G401.6 (cell line): Measurements from ENCODE around the gene CYP17A1.
"Not testable (repeated sequence)": the region's sequence is repeated elsewhere in the genome, so short reads cannot be mapped to it uniquely, and the experiment has no call there.

Experiments
- FAIRE-seq: peaks from 2 replicates; lab custom pipeline; 2012; peaks lifted over from hg19 to GRCh38; lab: Jason Lieb, UNC

The CYP17A1 gene

DNA sequence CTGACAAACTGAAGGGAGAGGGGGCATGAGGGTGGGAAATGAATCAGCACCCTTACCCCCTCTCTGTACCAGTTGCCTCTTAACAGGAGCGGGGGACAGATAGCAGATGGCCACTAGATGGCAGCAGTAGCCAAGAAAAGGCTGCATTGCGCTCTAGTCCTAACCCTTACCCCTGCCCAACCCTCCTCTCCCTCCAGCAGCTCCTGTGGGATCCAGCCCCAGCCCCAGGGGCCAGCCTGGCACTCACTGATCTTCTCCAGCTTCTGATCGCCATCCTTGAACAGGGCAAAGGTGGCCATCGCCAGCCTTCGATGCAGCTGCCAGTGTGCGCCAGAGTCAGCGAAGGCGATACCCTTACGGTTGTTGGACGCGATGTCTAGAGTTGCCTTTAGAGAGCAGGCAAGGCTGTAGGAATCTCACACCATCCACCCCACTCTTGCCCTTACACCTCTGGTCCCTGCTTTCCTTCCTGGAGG lies 2.2 kb downstream of the CYP17A1 start:
- no peak for FAIRE-seq

DNA sequence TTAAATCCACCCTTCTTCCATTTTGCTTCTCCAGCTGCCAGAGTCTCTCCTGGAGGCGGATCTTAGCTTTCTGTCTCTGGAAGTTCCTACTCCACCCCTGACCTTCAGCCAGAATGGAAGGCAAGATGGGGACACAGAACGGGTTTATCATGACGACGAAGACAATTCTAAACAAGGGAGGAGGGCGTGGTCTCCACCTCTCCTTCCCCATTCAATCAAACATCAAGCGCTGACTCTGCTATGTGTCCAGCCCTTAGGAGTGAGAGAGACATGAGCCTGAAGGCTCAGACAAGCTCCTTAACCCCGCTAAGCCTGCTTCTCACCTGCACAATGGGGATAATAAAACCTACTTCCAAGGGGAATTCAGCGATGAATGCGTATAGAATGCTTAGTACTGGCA lies 3.1 kb downstream of the CYP17A1 start:
- FAIRE-seq: no peak

DNA sequence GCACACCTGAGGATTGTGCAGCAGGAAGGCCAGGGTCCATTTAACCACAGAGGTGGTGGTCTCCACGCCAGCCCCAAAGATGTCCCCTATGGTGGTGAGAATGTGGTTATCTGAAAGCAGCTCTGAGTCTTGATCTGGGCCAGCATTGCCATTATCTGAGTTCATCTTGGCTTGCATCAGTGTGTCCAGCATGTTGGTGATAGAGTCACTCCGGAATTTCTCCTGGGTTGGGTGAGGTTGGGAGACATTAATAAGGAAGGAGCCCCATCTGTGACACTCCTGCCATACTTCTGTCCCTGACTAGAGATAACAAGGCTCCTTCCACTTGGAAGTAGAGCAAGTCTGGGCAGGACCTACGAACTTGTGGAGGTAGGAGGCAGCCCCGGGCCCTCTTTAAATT lies 4.2 kb downstream of the CYP17A1 start:
- FAIRE-seq: no peak

DNA sequence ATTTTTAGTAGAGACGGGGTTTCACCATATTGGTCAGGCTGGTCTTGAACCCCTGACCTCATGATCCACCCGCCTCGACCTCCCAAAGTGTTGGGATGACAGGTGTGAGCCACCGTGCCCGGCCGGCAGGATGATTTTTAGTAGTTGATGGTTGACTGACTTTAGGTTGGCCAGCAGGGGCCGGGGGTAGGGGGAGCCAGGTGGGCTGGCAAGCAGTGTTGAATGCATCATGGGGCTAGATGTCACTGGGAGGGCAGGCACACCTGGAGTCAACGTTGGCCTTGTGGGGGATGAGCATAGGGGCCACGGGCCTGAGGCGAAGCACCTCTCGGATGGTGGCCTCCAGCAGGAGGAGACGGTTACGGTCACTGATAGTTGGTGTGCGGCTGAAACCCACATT lies 5.0 kb downstream of the CYP17A1 start:
- FAIRE-seq: no peak

DNA sequence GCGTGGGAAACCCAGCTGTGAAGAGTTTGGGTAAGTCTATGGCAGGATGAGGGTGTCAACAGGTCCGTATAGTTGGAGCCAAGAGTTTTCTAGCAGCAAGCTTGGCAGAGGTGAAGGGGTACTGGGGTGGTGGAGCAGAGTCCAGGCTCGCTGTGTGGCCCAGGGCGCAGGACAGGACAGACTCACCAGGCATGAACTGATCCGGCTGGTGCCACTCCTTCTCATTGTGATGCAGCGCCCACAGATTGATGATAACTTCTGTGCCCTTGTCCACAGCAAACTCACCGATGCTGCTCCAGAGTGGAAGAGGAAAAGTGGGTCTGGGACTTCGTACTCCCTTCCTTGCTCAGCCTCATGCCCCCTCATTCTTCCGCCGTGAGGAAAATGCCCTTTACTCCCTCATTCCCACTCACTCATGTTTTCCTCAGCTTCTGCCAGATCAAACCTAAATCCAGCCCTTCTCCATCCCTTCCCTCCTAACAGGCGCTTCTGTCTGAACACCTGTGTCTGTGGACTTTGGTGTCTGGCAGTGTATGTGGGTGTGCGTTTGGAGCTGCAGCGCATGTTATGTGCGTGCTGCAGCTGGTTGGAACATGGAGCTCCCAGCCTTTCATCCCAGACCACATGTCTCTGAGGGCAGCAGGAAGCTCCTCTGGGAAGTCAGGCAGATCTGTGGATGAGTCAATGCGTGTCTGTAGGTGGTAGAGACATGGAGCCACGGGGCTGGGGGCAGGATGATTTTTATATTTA lies 5.7 kb downstream of the CYP17A1 start:
- FAIRE-seq: no peak

DNA sequence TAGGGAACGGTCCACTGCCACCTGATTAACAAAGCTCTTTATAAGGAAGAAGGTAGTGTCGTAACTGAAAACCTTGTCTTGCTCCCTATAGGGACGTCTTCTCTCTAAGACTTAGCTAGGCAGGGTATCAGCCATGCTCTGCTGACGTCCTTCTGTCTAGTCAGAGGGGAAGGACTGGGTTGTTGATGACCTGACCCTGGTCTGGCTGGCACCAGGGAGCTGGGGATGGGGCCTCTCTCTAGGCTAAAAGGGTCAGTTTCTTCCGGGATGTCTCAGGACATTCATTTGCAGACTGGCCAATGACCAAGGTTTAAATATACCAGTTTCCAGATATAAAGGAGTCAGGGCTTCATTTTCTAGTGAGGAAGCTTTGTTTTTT lies 9.6 kb downstream of the CYP17A1 start:
- FAIRE-seq: no peak

DNA sequence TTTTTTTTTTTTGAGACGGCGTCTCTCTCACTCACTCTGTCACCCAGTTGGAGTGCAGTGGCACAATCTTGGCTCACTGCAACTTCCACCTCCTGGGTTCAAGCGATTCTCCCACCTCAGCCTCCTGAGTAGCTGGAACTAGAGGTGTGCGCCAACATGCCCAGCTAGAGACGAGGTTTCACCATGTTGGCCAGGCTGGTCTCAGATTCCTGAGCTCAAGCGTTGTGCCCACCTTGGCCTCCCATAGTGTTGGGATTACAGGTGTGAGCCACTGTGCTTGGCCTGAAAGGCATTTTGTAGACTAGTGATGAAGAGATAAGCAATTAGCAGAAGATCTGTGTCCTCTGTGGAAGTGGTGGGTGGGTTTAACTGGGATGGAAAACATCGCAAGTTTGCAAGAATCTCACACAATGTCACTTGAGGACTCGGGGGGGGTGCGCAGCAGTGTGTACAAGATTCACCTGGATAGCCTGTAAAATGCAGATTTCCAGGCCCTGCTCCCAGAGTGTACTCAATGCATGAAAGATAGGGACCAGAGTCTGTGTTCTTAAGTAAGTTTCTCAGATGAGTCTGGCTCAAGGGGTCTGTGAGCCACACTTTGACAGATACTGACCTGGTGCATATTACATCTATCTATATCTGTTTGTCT lies 10.9 kb downstream of the CYP17A1 start:
- no peak for FAIRE-seq

DNA sequence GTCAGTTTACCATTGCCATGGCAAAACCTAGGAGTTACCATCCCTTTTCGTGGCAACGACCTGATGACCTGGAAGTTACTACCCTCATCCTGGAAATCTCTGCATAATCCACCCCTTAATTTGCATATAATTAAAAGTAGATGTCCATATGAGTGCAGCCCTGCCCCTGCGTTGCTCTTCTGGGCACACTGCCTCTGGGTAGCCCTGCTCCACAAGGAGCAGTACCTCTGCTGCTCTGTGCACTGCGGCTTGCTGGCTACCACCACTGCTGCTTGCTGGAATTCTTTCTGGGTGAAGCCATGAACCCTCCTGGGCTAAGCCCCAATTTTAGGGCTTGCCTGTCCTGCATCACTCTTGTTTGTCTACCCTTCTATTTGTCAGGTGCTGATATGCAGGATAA lies 12.5 kb downstream of the CYP17A1 start:
- no peak for FAIRE-seq

DNA sequence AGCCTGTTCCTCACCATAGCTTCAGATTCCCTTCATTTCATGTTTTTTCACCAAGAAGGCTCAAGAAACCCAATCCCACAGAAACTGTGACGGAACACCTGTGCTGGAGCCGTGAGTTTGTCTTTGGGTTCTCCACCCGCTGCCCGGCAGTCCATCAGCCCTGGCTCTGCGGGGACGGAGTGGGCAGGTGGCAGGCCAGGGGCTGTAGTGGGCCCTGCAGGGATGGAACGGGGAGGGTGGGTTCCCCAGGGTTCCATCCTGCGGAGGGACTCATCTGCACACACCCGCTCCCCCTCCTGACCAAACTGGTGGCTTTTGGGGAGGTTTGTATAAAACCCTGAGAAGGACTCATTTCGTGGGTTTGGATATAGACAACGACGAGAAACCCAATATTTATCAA lies 15.0 kb downstream of the CYP17A1 start:
- no peak for FAIRE-seq

DNA sequence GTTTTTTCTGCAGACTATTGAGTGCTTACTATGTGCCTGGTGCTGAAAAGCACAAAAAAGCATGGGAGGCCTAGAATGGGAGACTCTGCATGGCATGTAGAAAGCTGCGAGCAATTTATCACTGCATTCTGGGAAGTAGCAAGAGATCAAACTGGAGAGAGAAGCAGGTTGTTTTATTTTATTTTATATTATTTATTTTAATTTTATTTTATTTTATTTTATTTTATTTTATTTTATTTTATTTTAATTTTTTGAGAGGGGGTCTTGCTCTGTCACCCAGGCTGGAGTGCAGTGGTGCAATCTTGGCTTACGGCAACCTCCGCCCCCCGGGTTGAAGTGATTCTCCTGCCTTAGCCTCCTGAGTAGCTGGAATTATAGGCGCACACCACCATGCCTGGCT lies 17.2 kb downstream of the CYP17A1 start:
- FAIRE-seq: not testable (repeated sequence)

DNA sequence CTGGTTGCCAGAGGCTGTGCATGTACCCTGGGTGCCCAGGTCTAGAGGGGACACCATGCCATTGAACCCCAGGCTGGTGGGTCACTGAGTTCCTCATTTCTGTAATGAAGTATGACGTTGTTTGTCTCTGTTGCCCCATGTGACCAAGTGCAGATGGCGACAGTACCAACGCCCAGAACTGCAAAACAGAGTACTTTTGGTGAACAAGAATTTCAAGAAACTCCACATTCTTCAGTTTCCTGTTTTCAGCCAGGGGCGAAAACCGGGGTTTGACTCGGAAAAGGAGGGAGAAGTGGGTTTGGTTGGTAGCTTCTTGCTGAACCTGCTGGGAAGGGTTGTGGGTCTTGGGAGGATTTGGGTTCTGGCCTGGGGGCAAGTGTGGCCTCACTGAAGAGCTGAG lies 18.2 kb downstream of the CYP17A1 start:
- FAIRE-seq: no peak

DNA sequence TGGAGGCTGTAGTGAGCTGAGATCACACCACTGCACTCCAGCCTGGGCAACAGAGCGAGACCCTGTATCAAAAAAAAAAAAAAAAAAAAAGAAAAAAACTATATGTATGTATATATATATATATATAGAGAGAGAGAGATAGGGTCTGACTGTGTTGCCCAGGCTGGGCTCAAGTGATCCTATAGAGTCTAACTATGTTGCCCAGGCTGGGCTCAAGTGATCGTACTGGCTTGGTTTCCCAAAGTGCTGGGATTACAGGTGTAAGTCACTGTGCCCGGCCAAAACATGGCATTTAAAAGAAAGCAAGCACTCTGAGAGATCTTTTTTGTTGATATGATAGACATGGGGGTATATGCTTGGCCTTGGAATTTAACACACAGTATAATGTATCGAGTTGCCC lies 20.0 kb downstream of the CYP17A1 start:
- no peak for FAIRE-seq

DNA sequence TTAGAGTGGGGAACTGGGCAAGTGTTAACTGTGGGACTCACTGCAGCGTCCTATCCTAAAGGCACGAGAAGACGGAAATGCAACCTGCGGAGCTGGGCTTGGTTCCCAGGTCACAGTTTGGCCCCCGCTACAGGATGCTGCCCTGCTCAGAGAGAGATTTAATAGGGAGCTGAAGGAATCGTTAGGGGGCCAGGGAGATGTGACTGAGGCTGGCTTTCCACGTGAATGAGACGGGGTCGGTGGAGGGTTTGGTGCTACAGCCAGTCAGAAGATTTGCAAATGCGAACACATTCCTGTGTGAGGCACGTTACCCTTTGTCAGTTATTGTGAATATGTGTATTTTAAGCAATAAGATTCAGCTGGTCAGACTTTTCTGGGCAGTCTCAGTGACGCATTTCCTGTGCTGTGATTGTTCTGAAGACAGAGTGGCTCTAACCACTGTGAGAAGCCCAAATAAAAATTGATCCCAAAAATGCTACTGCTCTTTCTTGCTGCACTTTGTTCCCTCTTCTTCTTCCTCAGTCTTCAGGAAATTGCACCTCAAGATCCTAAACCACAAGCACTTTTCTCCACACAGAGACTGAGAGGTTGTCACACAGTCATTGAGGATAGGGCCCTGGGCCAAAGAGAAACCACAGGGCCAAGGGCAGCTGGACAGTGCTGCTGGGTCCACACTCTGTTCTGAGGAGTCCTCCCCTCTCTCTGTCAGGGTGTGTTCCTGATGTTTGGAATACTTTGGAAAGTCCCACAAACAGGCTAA lies 21.2 kb downstream of the CYP17A1 start:
- no peak for FAIRE-seq

DNA sequence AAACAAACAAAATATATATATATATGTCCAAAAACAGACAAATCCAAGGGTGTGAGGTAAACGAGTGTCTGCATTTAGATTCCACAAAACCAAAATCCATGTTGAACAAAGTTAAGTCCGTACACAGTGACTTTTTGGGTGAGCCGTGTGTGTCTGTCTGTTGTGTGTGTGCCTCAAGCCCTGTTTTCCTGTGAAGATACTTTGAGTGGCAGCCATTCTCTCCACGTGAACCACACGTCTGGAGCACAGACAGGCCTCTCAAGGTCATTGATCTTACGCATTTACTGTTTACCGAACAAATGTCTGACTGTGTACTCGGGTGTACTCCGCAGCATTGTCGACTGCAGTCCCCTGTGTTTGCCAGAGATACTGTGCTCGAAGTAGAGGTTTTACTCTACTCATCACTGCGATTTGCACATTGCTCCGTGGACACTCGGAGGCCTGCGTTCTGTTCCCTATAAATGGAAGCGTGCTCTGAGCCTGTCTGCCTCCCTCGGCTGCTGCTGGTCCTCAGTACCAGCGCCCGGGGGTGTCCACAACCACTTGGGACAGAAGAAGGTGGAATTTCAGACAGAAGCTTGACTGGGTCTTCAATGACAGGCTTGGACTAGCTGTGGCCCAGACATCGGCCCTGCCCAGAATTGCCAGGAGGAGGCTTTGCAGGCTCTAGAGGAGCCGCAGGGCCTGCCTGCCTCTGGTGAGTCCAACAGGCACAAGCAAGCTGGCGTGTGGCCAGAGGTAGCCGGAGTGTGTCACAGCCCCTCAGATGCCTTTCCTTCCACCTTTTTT lies 22.1 kb downstream of the CYP17A1 start:
- no peak for FAIRE-seq

DNA sequence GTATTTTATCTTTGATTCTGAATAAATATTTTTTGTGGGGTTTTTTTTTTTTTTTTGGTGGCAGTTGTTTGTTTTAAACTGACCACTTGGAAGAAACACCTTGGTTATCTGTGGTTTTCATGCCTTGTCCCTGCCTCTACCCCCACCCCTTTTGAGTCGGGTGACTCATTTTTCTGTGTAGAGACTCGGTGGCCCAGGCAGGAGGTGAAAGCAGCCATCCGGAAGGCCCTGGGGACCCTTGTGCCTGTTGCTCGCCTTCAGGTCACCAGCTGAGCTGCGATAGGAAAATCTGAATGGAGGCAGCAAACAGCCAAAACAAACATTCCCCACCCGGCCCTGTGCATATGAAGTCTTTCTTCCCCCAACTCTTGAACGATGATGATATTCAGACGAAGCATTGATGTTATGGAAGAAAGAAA lies 22.8 kb downstream of the CYP17A1 start:
- FAIRE-seq: no peak

DNA sequence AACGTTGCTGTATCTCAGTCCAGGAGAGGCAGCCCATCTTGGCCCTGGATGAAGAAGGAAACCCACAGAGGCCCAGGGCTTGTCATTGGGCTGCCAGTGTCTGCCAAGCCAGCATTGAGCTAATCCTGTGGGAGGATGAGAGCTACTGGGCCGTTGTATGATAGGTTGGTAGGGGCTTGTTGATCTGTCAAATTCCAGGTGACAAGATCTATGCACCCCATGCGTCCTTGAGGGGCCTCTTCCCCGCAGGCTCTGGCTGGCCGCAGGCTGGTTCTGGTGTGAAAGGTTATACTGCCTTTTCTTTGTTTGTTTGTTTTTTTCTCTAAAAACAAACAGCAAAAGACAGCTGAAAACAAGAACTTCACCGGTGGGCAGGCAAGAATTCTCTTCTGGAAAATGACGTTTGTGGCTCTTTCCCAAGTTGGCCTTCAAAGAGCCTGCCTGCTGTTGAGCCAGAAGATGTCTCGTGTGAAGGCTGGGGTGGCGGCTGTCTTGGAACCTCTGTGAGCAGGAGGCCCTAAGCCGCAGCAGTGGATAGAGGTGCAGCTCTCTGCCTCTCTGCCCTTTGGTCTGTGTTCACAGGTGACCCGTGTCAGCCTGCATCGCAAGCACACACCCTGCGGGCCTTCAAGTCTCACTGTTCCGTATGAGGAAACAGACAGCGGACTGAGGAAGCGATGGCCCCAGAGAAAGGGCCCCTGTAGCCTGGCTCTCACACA lies 23.3 kb downstream of the CYP17A1 start:
- no peak for FAIRE-seq

DNA sequence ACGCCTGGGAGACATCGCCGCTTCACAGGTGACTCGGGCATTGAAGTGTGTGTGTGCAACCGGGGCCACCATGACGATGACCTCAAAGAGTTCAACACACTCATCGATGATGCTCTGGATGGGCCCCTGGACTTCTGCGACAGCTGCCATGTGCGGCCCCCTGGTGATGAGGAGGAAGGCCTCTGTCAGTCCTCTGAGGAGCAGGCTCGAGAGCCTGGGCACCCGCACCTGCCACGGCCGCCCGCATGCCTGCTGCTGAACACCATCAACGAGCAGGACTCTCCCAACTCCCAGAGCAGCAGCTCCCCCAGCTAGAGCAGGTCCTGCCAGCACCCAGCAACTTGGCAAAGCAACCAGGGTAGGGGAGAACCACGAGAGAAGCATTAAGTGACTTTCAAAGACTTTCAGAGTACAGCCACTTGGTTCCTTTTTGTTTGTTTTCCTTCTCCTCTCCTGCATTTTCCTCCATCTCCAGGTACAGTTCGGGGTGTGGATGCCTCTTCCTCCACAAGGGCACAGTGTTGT lies 24.1 kb downstream of the CYP17A1 start:
- FAIRE-seq: no peak

DNA sequence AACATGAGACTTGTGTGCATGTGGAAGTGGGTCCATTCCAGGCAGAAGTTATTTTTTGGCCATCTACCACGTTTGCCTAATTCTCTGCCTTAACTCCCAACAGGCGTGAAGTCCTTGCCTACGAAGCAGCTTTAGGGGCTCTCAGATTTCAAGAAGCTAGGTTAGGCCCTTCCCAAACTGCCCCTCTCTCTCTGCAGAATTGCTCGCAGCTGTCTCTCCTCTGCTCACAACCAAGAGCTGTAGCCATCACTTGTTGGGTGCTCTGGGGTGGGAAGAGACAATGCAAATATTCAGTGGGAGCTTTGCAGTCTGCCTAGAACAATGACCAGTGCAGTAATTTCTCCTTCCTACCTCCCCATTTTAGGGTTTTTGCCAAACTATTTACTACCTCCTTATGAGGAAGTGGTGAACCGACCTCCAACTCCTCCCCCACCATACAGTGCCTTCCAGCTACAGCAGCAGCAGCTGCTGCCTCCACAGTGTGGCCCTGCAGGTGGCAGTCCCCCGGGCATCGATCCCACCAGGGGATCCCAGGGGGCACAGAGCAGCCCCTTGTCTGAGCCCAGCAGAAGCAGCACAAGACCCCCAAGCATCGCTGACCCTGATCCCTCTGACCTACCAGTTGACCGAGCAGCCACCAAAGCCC lies 24.9 kb downstream of the CYP17A1 start:
- FAIRE-seq: no peak

DNA sequence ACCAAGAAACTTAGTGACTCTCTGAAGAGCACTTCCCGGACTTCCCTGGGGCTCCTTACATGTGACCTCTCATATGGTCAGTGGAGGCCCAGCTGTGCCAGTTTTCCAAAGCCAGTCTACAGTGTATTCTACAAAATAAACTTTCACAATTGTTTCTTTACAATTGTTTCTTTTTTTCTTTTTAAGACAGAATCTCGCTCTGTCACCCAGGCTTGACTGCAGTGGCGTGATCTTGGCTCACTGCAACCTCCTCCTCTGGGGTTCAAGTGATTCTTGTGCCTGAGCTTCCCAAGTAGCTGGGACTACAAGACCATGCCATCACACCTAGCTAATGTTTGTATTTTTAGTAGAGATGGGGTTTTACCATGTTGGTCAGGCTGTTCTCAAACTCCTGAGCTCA lies 25.9 kb downstream of the CYP17A1 start:
- FAIRE-seq: no peak

DNA sequence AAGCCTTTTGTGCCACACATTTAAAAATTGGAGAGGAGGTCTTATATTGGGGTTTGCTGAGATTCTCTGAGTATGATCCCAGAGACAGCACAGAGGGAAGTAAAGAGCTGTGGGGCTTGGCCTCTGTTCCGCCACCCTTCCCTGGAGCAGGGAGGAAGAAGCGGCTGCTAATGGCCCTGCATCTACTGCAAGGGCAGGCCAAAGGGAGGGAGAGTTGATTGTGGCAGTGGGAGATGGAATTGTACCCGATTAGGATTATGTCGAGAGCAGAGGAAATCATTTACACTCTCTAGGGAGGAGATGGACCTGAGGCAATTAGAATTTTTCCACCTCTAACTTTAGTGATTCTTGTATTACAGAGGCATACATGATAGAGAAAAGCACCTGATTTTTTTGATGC lies 28.8 kb downstream of the CYP17A1 start:
- no peak for FAIRE-seq
